Measurements from ENCODE around the gene FRMD4A.
A peak's percentile ranks its signal among the peaks of the same experiment; 100 is the strongest.

FRMD4A gene

DNA sequence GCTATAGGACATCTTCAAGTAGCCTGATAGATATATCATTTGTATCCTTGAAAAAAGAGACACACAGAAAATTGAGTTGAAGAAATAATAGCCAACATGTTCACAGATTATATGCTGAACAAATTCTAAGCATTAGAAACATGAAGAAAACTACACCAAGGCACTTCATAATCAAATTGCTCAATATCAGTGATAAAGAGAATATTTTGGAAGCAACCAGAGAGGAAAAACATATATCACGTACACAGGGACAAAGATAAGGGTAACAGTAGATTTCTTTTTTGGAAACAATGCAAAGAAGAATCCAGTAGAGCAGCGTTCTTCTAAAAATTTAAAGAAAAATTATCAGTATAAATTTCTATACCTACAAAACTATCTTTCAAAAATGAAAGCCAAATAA lies 6.0 kb upstream of the FRMD4A start:
- DNase-seq, result no peak

DNA sequence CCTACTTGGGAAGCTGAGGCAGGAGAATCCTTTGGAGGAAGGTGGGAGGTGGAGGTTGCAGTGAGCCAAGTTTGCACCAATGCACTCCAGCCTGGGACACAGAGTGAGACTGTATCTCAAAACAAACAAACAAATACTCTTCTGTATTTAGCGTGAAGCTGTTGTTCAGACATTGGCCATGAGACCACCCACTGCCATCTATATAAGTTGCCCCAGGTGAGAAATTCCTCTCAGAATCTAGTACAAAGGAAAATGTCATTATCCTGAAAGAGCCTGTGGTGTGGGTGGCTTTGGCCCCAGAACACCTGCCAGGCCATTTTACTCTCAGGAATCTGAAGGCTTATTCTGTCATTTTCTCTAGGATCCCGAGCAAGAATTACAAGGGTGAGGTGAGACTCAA lies 4.0 kb upstream of the FRMD4A start:
- no peak for DNase-seq

DNA sequence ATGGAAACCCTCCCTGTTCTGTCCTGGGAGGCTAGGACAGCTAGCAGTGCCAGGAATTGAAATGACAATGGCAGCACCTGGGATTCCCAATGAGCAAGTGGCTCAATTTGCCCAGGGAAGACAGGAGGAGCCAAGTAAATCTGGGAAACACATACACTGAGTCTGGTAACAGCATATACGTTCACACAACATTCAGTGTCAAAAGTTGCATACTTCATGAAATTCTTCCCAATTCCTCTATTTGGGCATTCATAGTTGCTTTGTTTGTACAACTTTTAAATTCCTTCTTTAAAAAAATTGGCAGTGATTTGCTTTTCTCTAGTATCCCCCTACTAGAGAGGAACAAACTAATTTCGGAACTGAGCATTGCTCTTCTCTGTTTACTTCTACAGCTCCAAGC lies 2.9 kb upstream of the FRMD4A start:
- DNase-seq, result no peak

DNA sequence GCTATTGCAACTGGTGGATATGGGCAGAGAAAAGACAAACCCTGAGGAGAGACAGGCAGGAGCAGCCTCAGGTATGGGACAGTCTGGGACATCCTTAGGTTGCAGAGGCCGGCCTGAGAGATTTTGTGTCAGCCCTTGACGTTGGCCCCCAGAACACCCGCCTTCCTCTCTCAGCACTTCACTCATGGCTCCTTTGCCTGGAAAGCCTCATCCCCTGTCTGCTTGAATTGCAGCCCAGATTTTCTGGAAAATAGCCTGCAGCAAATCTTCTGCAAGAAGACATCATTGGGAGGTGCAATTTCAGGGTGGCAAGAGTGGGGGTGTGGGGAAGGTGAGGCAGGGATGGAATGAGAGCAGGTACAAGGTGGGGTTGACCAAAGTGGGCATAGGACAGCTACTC lies 2.2 kb upstream of the FRMD4A start:
- no peak for DNase-seq

DNA sequence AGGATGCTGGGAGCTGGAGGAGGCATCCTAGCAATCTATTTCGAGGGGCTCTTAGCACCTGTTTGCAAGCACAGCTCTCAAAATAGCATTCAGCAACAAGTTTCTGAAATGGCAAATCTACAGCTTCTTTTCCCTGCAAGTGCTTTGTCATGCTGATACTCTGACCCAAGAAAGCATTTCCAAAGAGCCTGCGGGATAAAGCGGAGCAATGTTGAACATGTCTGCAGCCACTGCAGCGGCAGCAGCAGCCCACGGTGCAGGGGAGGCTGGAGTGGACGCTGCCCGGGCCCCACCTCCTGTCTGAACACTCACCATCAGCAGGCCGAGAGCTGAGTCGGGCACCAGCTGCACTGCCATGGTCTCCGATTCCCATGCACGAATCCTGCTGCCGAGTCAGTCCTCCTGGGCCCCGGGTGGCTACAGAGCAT lies 964 bp downstream of the FRMD4A start:
- no peak for DNase-seq

DNA sequence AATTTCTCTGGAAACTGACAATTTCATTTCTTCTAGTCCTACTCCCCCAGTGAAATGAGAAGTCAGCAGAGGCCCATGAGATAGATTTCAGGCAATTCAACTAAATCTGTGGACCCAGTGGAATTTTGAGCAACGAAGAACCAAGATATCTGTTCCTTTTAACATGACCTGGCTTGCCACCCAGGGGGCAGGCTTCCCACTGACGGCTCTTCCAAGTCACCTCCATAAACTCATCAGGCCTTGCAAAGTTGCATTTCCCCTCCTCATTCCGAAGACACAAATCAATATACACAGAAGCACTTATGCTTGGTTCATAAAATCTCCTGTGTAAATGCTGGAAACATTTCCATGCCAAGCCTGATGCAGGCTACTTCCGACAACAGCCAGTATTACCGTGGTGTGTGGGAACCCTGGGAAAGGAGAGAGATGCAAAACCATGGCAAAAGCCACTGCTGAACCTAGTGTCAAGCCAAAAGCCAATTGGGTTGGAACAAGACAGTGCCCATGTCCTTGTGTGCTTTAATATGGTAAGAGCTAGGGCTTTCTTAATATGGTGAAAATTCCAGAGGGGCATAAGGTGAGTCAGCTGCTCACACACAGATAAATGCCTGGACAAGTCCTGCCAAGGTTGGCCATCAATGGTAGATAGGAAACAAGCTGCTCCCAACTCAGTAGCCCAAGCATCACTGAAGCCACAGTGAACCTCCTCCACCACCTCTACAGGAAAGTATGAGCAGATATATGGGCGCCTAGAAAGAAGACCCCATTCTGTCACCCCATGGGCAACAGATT lies 1.6 kb downstream of the FRMD4A start:
- DNase-seq, result no peak

DNA sequence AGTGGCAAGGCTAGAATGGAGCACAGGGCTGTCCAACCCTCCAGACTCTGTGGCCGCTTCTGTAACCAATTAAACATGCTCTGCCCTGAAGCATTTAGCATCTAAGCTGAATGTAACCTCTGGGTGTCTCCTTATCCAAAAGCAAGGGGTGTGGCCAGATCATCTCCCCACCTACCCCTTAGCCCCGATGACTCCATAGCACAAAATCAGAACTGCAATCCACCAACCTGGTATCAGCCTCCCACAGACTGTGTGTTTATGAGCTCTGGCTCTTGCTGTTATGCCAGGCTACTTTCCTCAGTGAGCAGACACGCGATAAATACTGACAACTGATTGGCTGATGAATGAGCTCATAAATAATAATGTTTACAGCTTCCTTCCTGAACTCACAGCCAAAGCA lies 3.2 kb downstream of the FRMD4A start:
- DNase-seq, result peak; percentile 3

DNA sequence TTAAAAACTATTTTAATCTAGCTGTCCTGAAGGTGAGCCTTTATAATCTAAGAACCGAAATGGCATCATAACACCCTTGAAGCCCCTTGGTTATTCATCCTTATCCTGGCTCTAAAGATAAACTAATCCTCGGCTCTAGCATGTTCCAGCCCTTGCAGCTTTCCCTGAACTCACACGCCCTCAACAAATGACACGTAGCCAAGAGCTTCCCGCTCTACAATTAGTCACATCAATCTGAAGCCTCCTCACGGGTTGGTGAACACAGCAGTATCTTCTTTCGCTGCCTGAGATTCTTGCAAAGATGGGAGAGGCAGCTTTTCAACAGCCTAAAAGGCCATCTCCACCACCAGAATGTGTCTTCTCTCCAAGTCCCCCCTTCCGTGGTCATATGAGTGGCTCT lies 4.1 kb downstream of the FRMD4A start:
- DNase-seq, result no peak

DNA sequence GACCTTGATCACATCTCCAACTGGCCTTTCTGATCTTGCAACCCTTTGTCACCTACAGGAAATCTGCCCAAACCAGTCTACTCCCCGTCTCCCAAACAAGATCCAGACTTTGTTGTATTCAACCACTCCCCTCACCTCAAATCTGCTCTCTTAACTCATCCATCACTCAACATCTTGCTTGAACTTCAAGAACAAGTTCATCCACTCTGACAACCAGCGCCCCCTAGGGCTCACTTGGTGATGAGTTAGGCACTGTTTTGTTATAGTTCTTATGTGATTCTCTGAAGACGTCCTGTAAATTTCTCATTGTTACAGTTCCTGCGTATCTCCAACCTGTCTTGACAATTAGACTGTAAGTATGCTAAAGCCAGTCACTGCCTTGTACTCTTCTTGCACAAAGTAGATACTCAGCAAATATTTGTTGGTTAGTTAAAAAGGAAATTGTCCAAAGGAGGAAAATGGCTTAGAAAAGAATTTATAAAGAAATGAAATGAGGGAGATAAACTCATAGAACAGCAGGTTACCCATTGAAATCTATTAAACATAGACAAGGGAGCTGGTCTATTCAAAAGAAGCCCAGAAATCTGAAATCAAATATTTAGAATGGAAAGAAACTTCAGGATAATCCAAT lies 5.3 kb downstream of the FRMD4A start:
- peak; percentile 51 for DNase-seq

DNA sequence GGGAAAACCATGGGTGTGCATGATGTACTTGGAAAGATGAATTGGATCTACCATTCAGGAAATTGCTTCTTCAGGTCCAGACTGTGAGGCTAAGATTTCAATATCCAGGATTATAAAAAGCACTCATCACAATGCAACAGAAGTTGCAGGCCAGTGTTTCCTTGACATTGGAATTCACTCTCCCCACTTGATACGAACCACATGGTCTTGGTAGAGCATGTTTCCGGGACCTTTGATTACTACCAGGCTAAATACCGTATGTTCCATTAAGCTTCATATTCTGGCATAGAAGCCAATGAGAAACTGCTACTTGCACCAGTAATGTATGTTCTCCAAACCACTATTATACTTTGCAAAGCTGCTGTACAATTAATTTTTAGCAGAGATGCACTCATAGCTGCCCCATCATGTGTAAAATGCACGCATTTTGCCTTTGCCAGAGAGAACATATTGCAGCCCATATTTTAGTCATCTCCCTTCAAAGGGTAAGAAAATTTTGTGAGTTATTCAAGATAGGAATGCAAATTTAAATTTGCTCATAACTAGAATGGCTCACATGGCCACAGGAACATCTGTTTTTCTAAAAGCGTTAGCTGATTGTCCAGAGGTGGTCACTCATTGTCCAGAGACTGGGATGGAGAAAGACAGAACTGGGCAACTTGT lies 8.1 kb downstream of the FRMD4A start:
- DNase-seq, result no peak

DNA sequence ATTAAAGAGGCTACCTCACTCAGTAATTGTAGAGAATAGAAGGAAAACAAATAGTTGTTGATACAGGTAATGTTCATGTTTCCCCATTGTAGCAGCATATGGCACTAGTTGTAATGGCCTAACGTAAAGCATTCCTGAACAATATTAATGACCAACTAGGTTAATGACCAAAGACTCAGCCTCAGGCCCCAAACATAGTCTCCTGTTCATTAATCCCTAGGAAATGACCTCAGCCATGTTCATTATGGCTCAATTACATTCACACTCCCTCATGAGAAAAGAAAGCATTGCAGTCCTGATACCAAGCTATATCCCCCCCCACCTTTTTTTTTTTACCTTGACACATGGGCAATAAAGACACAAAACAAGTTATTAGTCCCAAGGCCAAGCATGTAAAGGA lies 12.7 kb downstream of the FRMD4A start:
- no peak for DNase-seq

DNA sequence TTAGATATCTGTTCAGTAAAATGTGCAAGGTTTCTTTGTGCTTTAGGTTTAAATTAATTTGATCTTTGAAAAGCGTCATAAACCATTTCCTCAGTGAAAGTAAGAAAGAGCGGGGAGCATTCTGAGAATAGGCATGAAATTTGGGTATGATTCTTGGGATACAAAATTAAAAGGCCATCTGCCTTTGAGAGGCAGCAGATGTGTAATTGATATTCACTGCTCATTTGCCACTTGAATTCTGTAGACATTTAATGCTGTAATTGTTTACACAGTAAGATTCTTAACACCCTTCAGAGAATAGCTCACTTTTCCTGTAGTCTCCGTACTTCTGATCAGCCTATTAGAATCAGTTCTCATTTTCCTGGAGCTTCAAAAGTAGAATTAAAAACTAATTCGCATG lies 18.7 kb downstream of the FRMD4A start:
- DNase-seq, result no peak

DNA sequence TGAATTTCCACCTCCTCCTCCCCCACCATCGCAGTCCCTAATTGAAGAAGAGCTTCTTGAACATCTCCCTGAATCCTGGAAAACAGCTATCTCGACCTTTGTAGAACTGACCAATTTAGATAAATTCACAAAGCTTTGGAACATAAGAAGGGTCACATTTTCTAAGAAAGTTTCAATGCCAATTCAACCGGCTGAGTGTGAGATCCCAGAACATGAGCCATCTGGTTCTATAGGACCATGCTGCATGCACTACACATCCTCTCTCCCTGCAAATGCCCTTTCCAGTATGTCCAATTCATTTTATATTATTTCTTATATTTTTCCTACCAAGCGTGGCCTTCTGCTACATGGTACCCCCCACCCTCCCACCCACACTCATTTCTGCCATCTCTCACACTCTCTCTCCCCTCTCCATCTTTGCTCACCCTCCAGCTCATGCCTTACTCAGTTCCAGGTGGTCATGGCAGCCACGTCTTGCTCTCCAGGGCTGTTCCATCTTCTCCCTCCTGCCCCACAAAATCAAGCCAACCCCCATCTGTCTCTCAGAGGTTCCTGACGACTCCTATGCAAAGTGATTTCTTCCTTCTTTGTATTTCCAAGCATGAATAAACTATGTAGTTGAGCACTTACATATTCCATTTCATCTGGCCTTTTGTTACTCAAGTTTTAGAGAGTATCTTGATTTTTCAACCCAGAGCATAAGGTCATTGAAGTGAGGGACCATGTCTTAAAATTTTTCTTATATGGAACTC lies 19.3 kb downstream of the FRMD4A start:
- no peak for DNase-seq

DNA sequence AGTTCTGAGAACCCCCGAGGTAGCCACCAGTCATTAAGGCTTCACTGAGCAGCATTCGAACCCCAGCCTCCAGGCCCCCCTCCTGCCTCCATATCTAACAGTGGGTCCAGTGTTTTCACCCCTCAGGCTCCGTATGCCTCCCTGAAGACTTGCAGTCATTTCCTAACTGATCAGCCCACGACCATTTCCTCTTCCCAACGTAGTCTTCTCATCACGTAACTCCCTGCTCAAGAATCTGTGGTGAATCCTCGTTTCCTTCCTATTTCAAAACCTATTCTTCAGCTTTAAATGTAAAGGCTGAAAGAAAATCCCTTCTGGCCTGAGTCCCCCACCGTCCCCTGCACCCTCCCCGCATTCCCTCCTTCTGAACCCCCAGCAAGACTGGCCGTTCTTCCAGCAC lies 21.1 kb downstream of the FRMD4A start:
- DNase-seq, result no peak

DNA sequence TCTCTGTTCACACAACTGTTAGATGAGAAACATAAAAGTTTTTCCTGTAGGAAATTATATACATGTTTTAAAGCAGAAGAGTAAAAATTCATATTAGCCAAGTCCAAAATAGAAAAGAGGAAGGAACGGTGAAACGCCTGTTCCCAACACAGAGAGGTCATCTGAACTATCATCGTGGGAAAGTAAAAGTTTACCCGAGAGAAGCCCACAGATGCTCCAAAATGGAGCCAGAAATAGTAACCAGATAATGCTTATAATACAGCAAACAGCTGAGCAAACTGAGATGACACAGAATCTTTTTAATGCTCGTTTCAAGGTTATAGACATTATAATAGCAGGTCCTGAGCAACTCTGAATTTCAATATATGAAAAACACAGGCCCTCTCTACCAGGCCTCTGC lies 24.5 kb downstream of the FRMD4A start:
- DNase-seq, result no peak

DNA sequence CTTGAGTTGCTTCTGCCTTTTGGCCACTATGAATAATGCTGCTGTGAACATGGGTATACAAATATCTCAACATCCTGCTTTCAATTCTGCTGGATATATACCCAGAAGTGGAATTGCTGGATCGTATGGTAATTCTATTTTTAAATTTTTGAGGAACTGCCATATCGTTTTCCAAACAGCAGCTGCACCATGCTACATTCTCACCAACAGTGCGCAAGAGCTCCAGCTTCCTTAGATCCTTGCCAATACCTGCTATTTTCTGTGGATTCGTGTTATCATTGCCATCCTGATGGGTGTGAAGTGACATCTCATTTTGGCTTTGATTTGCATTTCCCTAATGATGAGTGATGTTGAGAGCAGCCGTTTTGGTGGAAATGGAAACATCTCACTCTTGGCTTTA lies 26.7 kb downstream of the FRMD4A start:
- DNase-seq, result no peak

DNA sequence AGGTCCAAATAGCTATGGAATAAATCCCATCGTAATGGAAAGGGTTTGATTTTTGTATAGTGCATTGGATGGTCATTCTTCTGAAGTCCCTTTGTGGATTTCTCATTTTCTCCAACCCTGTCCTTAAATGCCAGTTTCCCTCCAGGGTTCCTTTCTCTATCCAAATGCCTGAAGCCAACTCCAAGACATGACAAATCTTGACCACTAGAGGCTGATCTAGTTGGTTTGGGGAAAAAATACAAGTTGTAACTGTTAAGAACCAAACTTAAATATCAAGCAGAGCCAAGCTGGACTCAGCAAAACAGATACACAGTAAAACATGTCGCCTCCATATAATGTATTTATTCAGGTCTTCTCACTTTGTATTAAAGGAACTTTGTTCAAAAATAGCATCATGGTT lies 28.7 kb downstream of the FRMD4A start:
- DNase-seq, result no peak

DNA sequence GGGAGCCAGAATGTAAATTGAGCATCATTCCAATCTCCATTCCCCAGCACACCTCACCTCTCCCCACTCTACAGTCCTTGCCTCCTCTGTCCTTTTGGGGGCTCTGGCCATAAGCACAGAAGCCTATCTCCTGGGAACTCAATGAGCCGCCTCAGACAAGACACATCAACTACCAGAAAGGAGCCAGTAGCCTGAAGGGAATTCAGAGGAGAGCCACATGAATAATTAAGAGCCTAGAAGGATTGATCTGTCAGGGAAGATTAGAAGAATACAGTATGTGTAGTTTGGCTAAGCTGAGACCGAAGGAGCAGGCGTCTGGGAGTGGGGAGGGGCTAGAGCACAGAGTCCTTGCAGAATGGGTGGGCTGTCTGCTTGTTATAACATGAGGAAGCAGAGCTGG lies 31.2 kb downstream of the FRMD4A start:
- no peak for DNase-seq

DNA sequence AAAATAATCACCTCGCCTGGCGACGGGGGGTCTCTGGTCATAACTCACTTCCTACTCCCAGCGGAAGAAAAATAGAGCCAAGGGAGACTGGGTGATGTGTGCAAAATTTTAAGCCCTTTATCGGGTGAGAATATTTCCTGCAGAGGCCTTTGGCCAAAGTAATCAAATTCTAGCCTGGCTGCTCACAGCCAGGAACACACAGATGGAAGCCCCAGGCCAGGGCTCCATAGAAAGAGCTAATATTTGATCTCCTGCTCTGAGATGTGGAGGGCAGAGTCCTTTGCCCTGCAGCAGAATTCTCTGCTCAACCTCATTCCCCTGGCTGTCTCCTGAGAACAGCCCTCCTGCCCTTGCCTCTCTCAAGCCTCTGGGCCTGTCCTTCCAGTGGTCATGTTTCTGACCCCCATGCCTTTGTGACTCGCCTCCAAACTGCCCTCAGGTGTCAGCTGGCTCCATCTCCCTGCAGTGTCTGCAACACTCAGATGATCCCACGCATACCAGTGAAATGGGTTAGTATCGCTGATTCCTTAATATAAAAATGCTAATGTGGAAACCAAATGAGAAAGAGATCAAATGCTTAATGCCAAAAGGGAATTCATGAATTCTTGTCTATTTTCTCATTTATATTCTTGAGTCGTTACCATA lies 34.5 kb downstream of the FRMD4A start:
- DNase-seq, result no peak

DNA sequence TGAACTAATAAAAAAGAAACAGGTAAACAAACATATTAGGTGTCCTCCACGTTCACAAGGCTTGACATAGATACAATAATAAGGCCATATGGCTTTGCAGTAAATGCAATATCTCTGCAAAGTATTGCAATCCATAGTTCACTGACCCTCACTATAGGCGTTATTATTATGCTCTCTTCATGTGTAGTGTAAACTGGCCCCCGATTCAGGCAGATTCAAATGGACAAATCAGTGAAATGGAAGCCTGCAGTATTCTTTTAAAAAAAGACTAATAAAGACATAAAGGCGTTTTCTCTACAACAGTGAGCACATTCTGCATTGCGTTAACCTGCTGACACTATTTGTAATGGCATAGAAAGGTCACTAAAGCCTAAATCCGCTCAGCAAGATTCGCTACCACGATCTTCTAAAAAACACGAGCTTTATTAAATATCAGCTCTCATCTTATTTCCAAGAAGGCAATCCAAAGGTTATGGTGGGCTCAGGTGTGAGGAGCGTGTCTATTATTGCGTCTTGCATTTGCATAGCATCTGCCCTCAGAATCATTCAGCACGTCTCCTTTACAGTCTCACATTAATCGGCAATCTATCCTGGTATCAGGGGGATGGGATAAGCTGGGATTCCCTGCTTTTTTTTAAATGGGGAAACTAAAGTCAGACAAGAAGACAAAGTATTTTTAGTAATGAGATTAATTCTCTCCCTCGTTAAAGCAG lies 36.2 kb downstream of the FRMD4A start:
- DNase-seq, result no peak

DNA sequence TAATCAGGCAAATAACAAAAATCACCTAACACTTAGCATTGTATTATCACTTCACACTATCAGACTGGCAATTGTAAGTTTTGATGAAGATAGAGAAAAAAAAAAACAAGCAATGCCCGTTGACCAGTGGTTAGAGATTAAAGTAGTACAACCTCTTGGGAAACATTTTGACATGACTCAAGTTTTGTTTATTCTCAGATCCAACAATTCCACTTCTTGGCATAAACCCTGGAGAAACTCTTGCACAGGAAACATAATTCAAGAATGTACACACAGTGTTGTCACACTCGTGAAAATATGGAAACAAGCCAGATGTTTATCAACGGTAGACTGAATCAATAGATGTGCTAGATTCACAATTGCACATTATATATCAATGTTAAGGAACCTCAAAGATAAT lies 37.2 kb downstream of the FRMD4A start:
- DNase-seq, result no peak

DNA sequence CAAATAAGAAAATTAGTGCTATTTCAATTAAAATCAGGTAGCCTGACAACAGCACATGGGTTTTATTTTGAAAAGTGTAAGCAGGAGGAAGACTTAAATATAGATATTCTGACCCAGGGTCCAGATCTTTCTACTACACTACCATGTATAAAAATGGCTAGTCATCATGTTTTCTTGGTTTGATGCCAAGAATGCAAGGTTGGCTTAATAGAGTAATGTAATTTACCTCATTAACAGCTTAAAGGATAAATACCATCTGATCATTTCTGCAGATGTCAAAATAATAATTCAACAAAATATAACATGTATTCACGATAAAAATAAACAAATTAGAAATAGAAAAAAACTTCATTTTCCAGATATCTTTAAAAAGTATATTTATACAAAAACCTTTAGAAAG lies 39.4 kb downstream of the FRMD4A start:
- DNase-seq, result no peak

All from activated naive CD4-positive, alpha-beta T cell treated with Interleukin-2 at 50 U/mL for 16 hours (primary cell).